Activated CD8-positive, alpha-beta T cell treated with anti-CD3 and anti-CD28 coated beads for 36 hours (primary cell): Measurements from ENCODE around the gene NDUFC2. TPM values are rescaled to one million over a fixed set of nuclear protein-coding genes. Genes with fewer than 3 reads are reported as not detected.
A peak's percentile ranks its signal among the peaks of the same experiment; 100 is the strongest.
"Not testable (repeated sequence)": the region's sequence is repeated elsewhere in the genome, so short reads cannot be mapped to it uniquely, and the experiment has no call there.

Experiments
- ATAC-seq: fragments of 200-7000 bp; cut with Tn5 transposase; one replicate; pipeline ENCODE4 v1.10.0; 2021; ENCODE audit warnings: mild to moderate bottlenecking, moderate library complexity
- CTCF ChIA-PET: fragments of 350-600 bp; sonication (Branson Sonifier 250); formaldehyde crosslinking; loops from one replicate; lab custom pipeline; 2021; ENCODE audit warnings: antibody characterized with exemption; lab: Charles Lee
- POLR2A ChIA-PET: fragments of 350-600 bp; sonication (Branson Sonifier 250); formaldehyde crosslinking; loops from one replicate; lab custom pipeline; 2021; ENCODE audit warnings: antibody characterized with exemption; lab: Charles Lee
- DNase-seq: peaks from one replicate; pipeline ENCODE4 v3.0.0-alpha.2; 2020
- H3K27ac Mint-ChIP-seq: one replicate; pipeline ENCODE4 v1.8.0; 2021; ENCODE audit warnings: mild to moderate bottlenecking, mixed read lengths
- H3K27me3 Mint-ChIP-seq: one replicate; pipeline ENCODE4 v1.8.0; 2021; ENCODE audit warnings: mixed read lengths
- H3K36me3 Mint-ChIP-seq: one replicate; pipeline ENCODE4 v1.8.0; 2021; ENCODE audit warnings: low read depth, mixed read lengths
- H3K4me1 Mint-ChIP-seq: one replicate; pipeline ENCODE4 v1.8.0; 2021; ENCODE audit warnings: low read depth, mixed read lengths
- H3K4me3 Mint-ChIP-seq: one replicate; pipeline ENCODE4 v1.8.0; 2021; ENCODE audit warnings: mild to moderate bottlenecking, moderate library complexity, mixed read lengths
- H3K9me3 Mint-ChIP-seq: one replicate; pipeline ENCODE4 v1.8.0; 2021; ENCODE audit warnings: mixed read lengths
- intact Hi-C: fragments of 100-400 bp; cut with micrococcal nuclease; formaldehyde crosslinking; loops from one replicate; pipeline ENCODE4 v1.10.0; 2022
- total RNA-seq, 2 experiments: library from RNA; stranded (reverse); gene quantifications; one replicate each; pipeline ENCODE4 v1.2.3, GENCODE V29; 2021
- TF ChIP-seq, protein P1 (sequence below): fragments of 200-600 bp; IDR thresholded peaks from one replicate; pipeline ENCODE4 v1.8.0; 2022; ENCODE audit warnings: antibody characterized with exemption, mild to moderate bottlenecking

NDUFC2 gene
- total RNA-seq, 2 experiments from 2014 or later: 169 to 179 TPM

GRCh38 chr11:78041843-78042440 is 37.7 kb downstream of the NDUFC2 start:
- POLR2A ChIA-PET: no interaction called here
- Mint-ChIP-seq H3K27me3 (no peaks in the 10 kb centered on the region), H3K27ac (no peak overlapping the region), H3K9me3 (no peaks in the 10 kb centered on the region), H3K4me1 (peaks cover 27% of the 10 kb centered on the region), H3K36me3 (no peaks in the 10 kb centered on the region), H3K4me3 (no peak overlapping the region)
- intact Hi-C loops: no loop called here
- ATAC-seq: no peak
- no peak for DNase-seq
- CTCF ChIA-PET: interaction anchor here (3.1 kb wide), 1 partner anchor 42 kb away, joined by 10 read pairs; no protein-coding TSS in a partner anchor
- TF ChIP-seq, protein P1, sequence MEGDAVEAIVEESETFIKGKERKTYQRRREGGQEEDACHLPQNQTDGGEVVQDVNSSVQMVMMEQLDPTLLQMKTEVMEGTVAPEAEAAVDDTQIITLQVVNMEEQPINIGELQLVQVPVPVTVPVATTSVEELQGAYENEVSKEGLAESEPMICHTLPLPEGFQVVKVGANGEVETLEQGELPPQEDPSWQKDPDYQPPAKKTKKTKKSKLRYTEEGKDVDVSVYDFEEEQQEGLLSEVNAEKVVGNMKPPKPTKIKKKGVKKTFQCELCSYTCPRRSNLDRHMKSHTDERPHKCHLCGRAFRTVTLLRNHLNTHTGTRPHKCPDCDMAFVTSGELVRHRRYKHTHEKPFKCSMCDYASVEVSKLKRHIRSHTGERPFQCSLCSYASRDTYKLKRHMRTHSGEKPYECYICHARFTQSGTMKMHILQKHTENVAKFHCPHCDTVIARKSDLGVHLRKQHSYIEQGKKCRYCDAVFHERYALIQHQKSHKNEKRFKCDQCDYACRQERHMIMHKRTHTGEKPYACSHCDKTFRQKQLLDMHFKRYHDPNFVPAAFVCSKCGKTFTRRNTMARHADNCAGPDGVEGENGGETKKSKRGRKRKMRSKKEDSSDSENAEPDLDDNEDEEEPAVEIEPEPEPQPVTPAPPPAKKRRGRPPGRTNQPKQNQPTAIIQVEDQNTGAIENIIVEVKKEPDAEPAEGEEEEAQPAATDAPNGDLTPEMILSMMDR: no peak

- ATAC-seq, DNase-seq, H3K4me3 Mint-ChIP-seq, H3K9me3 Mint-ChIP-seq, H3K27ac Mint-ChIP-seq, H3K36me3 Mint-ChIP-seq, intact Hi-C loops, H3K27me3 Mint-ChIP-seq: not testable (repeated sequence)
- ChIA-PET POLR2A (interaction anchor here (0.6 kb wide), 1 partner anchor 1793 kb away, joined by 3 read pairs; no protein-coding TSS in a partner anchor), CTCF (interaction anchor here (1.7 to 3.1 kb wide), 3 partner anchors 11 to 46 kb away, joined by 5 to 10 read pairs (median 8); partner anchors contain the start of gene INTS4)
- peaks cover 27% of the 10 kb centered on the region for H3K4me1 Mint-ChIP-seq
Observed at GRCh38 chr11:78041380-78041719, 38.3 kb downstream of the NDUFC2 start.

DNA sequence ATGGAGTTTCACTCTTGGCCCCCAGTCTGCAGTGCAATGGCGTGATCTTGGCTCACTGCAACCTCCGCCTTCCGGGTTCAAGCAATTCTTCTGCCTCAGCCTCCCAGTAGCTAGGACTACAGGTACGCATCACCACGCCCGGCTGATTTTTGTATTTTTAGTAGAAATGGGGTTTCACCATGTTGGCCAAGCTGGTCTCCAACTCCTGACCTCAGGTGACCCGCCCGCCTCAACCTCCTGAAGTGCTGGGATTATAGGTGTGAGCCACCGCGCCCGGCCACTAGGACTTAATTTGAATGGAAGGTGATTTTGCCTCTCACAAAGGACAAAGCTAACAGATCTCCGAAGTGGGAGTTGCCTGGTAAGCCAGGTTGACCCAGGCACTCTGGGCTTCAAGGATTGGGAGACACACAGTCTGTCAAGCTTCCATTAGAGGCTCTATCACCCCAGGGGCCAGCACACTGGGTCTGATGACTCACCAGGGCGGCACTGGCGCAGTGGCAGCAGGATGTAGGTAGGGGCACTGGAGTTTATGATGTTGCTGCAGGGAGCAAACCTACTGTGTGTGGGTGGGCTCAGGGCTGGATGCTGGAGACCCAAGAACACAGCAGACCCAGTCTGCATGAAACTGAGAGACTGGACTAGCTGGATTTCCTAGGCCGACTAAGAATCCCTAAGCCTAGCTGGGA is 38.8 kb downstream of the NDUFC2 start:
- TF ChIP-seq, protein P1: no peak
- no peaks in the 10 kb centered on the region for H3K9me3 Mint-ChIP-seq
- intact Hi-C loops: no loop called here
- peak; percentile 52 for DNase-seq
- no peaks in the 10 kb centered on the region for H3K36me3 Mint-ChIP-seq
- CTCF ChIA-PET: interaction anchor here (1.7 to 3.1 kb wide), 3 partner anchors 11 to 46 kb away, joined by 5 to 10 read pairs (median 8); partner anchors contain the start of gene INTS4
- no peaks in the 10 kb centered on the region for H3K27me3 Mint-ChIP-seq
- H3K27ac Mint-ChIP-seq: no peak overlapping the region
- POLR2A ChIA-PET: interaction anchor here (0.6 to 1.5 kb wide), 2 partner anchors 46 to 1792 kb away, joined by 3 to 5 read pairs; partner anchors contain the start of gene INTS4
- H3K4me3 Mint-ChIP-seq: no peak overlapping the region
- ATAC-seq: peak; percentile 28
- peaks cover 21% of the 10 kb centered on the region for H3K4me1 Mint-ChIP-seq

- Mint-ChIP-seq H3K4me3 (peak overlapping the region; percentile 39), H3K9me3 (no peaks in the 10 kb centered on the region), H3K4me1 (peaks cover 17% of the 10 kb centered on the region), H3K27ac (peak overlapping the region; percentile 93), H3K27me3 (no peaks in the 10 kb centered on the region), H3K36me3 (no peaks in the 10 kb centered on the region)
- peak; percentile 74 for DNase-seq
- ATAC-seq: peak; percentile 82
- intact Hi-C loops: no loop called here
- CTCF ChIA-PET: interaction anchor here (1.7 to 3.1 kb wide), 3 partner anchors 12 to 45 kb away, joined by 5 to 10 read pairs (median 8); partner anchors contain the start of gene INTS4
- POLR2A ChIA-PET: interaction anchor here (0.6 to 1.5 kb wide), 3 partner anchors 46 to 119 kb away, joined by 3 to 5 read pairs (median 3); partner anchors contain the start of gene INTS4
- TF ChIP-seq, protein P1: no peak
Observed at GRCh38 chr11:78039919-78040671, 39.6 kb downstream of the NDUFC2 start.

DNA sequence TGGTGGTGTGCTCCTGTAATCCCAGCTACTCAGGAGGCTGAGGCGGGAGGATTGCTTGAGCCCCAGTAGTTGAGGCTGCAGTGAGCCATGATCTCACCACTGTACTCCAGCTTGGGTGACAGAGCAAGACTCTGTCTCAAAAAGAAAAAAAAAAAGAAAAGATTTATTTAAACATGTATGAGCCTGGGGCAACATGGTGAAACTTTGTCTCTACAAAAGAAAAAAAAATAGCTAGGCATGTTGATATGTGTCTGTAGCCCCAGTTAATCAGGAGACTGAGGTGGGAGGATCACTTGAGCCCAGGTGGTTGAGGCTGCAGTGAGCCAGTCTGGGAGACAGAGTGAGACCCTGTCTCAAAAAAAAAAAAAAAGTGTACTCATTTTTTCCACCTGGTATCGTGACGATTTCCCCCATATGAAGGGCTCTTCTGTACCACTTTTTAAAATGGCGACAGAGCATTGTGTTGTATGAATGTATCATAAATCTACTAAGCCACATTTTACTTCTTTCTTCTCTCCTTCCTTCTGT is 40.2 kb downstream of the NDUFC2 start:
- Mint-ChIP-seq H3K27me3 (no peaks in the 10 kb centered on the region), H3K4me1 (peaks cover 19% of the 10 kb centered on the region), H3K27ac (peak overlapping the region; percentile 93), H3K9me3 (no peaks in the 10 kb centered on the region), H3K4me3 (peak overlapping the region; percentile 39), H3K36me3 (no peaks in the 10 kb centered on the region)
- ATAC-seq (peak; percentile 71), DNase-seq (peak; percentile 14)
- CTCF ChIA-PET: interaction anchor here (2.5 to 3.1 kb wide), 2 partner anchors 40 to 45 kb away, joined by 8 to 10 read pairs; partner anchors contain the start of gene INTS4
- POLR2A ChIA-PET: interaction anchor here (0.6 to 1.5 kb wide), 3 partner anchors 45 to 118 kb away, joined by 3 to 5 read pairs (median 3); partner anchors contain the start of gene INTS4
- intact Hi-C loops: no loop called here
- TF ChIP-seq, protein P1: no peak
